NCI-H524 (cell line): ENCODE data around the gene FABP1.

Experiments used
- DNase-seq, 2 experiments: peaks; one replicate each; lab custom pipeline; 2025; lab: John Stamatoyannopoulos, UW

Gene FABP1

DNA sequence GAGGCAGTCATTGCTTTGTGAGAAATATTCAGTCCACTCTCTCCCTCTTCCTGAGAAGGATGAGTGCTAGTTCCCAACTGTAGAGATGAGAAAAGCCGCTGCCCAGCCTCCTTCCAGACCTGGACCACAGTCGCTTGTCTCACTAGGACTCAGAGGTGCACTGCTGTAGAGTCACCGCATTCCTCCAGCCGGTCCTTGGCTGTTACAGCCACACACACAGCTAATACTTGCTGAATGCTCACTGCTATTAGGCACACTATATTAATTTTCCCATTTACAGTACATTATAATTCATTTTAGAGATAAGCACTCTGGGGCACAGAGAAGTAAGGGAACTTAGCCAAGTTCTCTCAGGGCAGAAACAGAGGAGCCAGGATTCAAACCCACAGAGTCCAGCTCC lies 10.0 kb upstream of the FABP1 start:
- no peak for DNase-seq

DNA sequence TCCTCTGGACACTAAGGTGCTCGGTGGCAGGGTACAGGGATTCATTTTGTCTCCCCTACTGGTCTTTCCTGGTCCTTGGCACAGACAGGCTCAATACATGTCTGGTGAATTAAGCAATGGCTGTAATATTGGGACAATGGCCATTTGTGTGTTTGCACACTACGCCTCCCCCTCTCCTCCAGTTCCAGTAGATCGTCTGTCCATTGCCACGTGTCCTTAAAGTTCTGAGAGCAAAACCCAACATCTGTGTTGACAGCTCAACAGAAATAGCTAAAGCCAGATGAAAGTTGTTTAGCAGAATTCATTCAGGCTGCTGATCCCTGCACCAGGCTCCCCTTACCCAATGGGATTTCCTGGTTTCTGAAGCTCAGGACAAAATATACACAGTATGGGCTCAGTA lies 9.0 kb upstream of the FABP1 start:
- no peak for DNase-seq

DNA sequence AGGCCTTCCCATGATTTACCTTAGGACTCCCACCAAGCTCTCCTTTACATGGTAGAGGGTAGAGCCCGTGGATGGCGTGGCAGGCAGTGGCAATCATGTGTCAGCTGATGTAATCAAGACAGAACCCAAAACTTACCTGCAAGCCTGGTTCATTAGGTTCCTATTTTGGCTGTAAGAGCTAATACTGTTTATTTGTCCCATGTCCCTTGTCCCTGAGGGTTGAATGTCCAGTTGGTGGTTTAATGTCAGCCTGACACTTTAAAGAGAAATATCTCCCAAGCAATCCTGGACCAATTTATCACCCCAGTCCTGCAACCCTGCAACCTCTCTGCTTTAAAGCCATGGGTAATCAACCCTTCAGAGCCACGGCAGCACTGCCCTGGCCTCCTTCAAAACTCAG lies 6.0 kb upstream of the FABP1 start:
- no peak for DNase-seq

DNA sequence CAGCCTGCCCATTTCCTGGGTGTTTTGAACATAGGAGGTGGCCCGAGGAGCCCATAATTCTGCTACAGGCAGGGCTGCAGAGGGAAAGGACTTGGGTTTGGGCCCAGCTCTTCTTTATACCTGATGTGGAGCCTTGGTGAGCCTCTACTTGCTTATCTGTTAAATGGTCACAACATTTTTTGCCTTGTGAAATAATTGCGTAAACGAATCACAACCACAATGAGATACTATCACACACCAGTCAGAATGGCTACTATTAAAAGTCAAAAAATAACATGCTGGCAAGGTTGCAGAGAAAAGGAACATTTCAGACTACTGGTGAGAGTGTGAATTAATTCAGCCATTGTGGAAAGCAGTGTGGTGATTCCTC lies 4.1 kb upstream of the FABP1 start:
- DNase-seq: no peak

DNA sequence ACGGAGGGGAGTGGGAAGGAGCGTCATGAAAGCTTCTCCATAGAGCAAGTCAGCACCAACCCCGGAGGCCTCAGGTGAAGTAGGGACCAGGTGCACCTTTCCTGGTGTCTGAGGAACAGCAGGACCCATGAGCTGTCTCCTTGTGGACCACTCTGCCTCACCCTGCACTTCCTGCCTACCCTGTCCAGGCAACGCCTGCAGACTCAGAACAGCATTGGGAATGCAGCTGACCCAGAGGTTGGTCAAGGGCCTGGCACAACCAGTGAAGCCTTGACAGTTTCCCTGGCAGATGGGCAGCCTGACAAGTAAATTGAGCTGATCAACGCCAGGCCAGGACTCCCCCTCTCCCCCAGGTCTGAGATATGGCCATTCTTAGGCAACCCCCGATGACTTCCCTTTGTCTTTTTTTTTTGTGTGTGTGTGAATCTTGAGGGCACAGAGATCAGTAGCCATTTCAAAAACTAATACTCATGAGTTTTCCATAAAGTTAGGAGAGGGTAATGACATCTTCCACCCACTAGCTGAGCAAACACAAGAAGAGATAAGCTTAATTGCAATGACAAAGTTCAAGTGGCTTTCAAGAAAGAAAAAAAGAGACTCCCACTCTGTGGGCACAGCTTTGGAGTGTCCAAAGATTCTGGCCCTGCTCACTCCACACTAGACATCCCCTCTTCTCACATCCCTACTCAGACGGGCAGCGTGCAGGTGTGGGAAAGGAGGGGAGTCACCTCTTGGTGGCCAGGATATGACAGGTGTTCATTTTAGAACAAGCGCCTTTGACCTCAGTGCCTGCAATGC lies 3.5 kb upstream of the FABP1 start:
- DNase-seq: no peak

DNA sequence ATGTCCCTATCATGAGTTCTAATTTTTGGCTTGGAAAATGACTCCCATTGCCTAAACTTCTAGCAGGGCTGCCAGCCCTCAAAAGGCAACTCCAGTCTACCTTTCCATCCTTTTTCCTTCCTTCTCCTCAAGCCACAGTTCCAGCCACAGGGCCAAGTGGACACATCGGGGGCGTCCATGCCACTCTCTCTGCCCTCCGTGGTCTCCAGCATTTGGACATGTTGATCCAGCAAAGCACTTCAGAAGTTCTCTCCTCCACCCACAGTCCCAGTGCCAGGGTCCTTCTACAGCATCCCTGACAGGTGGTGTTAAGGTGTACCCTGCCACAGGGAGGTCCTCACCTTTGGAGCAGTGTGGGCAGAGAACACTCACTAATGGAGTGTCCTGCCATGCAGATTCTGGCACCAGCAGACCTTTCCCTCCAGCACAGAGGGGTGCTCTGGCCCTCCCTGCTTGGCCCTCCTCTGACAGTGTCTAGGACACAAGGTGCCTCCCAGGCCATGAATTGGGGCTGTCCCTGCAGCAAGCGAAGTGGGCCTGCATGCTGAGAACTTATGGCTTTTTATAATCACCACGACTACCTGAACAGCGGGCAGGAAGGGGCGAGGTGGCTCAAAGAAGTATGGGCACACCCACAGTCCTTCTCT lies 1.6 kb upstream of the FABP1 start:
- DNase-seq: no peak

DNA sequence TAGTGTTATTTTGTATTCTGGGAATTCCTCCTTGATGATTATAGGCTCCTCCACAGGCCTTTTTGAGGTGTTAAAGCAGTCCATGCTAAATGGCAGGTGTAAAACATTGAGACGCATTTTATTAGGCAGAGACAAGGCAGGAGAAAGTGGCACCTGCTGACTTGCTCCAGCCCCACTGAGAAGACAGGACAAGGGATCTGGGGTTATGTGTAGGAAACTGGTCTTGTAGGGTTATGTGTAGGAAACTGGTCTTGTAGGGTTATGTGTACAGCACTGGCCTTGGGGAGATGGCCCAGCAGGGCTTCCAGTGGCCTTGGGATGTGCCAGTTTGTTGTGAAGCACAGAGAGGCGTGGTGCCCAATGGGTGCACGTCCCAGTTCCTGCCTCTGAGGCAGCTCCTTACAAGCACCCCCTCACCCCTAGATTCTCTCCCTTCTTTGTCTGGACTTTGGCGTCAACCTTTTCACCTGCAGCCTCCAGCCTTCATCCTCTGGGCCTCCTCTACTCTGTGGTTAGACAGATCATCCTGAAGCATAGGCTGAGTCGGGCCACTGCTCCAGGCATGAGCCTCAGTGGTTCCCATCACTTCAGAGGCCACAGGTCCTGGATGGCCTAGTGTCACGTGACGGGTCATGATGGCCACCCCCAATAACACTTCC lies 921 bp upstream of the FABP1 start:
- DNase-seq: no peak

DNA sequence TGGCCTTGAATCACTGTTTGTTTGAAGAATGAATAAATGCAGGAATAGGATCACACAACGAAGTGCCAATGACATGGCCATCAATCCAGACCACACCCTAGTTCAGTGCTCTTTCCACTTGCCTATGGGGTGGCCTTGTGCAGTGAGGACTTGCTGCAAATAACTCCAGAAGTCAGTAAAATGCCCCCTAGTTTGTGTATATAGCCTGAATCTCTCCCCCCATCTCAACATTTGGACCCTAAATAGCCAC lies 299 bp downstream of the FABP1 start:
- no peak for DNase-seq

DNA sequence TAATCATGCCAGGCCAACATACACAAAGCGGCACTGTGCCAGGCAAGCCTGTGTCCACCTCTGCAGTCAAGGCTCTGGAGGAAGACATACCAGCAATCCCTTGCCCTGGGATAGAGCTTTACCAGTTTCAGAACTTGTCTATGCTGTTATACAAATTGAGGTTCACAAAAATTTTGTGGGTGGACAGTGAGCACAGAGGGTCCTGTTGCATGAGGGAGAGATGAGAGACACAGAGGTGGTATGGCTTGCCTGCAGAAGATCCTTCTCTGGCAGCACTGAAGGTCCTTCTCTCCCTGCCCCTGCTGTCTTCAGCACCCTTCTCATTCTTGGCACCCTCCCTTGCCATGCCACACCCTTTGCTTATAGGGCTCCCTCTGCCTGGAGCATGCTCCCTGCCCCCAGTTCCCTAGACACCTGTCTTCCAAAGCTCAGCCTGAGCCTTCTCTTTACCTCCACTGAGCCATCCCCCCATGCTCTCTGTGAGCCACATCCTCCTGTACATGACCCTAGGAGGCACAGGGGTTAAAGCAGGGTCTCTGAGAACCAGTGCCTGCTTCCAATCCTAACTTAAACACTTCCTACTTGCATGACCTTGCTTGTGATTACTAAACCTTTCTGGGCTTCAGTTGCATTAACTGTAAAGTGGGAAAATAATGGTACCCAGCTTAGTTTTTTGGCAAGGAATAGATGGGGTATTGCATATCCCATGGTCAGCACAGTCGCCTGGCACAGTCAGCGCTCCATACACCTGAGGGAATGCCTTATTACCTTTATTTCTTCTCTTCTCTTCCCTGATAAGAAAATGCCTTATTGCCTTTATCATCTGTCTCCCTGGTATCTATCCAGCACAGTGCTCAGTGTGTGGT lies 857 bp downstream of the FABP1 start:
- DNase-seq: no peak

DNA sequence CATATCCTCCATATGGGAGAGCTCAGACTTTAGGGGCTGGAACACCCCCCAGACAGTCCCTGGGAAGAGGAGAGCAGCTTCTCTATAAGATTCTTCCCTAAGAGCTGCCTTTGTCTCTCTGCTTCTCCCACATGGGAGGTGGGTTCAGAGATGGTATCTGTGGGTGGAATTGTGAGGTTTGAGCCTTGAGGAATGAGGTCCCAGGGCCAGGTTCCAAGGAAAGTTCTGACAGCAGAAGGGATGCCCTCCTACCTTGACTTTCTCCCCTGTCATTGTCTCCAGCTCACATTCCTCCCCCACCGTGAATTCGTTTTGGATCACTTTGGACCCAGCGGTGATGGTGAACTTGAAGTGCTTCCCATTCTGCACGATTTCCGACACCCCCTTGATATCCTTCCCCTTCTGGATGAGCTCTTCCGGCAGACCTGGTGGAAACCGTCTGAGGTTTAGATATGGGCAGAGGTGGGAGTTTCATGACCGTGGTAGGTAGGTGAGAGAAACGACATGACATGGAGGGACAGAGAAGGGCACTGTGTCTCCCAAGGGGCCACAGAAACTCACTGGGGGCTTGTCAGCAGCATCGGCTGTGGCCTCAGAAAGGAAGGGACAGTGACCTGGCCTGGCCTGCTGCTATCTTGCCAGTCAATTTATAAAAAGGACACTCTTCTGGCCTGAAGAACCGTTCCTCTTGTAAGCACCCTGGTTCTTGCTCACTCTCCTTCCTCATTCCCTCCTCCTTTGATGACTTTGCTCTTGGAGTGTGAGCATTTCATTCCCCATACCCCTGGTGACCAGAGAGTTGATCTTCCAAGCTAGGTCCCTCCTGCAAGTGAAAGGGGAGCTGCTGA lies 1.7 kb downstream of the FABP1 start:
- no peak for DNase-seq

DNA sequence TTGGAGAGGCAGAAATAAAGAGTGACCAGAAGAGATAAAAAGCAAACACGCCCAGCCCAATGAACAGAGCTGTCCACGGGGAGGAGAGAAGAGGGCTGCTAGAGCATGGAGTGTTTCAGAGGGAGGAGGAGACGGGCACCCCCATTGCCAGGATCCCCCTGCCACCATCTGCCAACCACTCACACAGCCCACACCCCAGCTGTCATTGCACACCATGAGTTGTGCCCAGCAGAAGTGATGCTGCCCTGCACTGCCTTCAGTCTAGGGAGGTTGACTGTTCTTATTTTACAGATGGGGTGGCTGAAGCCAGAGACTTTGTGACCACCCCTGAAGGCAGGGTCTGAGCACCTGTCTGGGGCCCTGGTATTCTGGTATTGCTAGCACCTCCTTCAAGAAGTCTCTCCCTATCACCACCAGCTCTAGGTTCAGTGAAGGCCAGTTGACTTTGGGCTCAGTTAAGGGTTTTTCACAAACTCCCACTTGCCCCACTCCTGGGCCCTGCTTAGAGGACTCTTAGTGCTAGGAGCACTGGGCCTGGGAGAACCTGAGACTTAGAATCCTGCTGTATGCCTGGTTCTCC lies 2.4 kb downstream of the FABP1 start:
- DNase-seq: peak; percentile 33 to 80

DNA sequence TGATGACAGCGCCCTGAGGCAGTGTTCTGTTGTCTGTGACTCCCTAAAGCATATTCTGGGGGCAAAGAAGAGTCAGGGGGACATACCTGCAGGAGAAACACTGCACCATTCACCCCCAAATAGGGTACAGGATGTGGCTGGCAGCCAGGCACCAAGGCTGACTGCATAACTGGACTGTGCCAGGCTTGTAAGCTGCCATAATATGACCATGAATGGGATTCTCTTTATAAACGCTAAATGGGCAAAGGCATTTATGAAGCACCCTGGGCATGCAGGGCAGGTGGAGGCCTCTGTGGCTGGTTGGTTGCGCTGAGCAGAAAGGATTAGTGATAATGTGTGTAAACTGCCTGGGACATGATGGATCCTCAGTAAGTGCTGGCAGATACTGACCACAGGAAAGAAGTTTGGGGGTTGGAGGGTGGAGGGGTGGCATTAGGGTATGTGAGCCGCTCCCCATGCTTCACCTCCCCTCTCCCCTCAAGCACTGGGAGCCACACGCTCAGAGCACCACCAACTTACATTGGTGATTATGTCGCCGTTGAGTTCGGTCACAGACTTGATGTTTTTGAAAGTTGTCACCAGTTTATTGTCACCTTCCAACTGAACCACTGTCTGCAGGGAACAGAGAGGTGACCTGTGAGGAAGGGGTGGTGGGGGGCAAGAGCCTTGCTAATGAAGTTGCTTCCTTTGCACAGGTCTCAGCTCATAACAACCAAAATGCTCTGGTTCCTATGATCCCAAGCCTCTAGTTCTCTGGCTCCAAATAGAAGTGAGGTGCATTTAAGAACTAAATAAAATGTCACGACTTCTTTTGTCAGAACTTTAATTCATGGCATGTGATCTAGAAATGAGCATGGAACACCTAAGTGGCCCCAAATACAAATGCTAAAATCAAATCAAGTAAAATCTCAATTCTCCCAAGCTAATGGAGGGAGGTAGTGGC lies 3.6 kb downstream of the FABP1 start:
- DNase-seq: no peak

DNA sequence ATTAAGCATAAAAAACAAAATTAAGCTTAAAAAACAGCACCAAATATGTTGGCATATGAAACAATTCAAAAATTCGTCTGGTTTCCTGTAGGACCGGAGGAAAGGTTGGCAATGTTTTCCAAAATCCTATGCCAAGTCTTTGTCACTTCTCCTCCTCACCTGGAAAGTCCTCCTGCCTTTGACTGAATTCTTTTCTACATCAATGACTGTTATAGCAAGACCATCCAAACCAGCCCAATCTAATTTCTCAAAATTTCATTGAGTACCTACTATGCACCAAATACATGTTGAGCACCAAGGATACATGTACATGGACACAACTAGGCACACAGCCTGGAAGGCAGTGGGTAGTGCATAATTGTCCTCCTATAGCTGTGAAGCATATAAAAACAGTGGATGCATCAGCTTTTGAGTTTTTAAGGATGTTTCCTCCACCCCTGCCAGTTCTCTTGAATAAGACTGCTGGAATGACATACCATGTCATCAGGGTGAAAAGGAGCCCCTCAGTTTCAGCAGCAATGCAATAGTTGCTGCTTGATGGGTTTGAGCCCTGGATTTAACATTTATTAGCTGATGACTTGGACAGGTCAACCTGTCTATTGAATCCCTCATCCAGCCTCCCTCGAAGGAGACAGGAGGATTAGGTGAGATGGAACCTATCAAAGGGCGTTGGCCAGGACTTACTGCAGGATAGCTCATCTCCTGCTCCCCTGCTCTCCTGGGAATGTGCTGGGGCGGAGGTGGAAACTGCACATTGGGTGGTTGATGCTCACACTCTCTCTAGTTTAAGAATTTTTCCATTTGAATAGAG lies 4.5 kb downstream of the FABP1 start:
- DNase-seq: no peak

DNA sequence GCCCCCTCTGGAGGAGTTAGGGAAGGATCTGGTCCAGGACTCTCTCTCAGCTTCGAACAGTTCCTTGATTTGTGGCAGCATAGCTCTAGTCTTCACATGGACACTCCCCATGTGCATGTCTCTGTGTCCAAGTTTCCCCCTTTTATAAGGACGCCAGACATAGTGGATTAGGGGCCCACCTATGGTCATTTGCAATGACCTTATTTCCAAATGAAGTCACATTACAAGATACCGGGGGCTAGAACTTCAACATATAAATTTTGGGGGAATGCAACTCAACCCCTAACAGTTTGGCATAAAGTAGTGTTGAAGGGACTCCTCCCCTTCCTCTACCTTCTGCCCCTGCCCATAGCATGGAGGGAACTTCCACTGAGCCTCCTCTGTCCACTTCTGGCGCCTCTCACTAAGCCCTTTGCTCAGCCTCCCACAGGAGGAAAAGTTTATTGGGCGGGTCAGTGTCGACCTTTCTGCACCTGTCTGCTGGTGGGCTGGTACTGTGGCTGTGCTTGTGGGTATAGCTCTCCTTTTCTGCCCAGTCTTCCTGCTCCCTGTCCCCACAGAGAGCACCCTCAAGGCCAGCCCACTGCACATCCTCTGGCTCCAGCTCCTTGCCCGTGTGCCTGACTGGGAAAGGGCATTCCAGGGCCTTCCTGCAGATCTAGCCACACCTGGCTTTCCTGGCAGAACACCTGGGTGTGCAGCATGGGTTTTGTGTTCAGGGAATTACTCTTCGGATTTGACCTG lies 5.5 kb downstream of the FABP1 start:
- no peak for DNase-seq

DNA sequence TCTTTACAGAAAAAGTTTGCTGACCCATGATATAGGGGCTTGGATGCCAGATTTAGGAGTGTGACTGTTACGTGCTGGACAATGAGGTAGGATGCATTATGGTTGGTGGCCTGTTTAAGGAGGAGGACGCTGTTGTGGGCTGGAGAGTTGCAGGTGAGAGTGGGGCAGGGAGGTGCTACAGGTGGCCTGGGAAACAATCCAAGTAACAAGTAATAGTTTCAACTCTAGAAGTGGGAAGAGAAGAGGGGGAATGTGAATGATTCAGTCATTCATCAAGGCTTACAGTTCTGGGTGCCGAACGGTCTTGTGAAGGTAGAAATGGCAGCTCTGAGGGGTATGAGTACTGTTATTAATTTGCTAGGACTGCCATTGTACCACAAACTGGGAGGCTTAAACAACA lies 6.2 kb downstream of the FABP1 start:
- no peak for DNase-seq

DNA sequence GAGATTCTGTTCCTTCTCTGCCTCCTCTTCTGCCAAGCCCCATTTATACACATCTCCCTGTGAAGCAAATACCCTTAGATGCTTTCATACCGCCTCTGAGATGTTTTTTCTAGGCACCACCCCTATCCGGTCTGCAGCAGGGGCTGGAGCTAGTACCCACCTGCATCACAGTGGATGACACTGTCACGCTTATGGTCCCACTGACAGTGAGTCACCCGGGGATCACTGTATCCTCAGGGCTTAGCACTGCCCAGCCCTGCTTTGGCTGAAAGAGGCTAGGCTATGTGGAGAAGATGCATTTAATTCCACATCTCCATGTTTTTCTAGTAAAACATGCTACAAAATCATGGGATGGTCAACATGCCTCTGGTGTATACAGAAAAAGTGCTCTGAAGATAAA lies 9.9 kb downstream of the FABP1 start:
- DNase-seq: no peak

DNA sequence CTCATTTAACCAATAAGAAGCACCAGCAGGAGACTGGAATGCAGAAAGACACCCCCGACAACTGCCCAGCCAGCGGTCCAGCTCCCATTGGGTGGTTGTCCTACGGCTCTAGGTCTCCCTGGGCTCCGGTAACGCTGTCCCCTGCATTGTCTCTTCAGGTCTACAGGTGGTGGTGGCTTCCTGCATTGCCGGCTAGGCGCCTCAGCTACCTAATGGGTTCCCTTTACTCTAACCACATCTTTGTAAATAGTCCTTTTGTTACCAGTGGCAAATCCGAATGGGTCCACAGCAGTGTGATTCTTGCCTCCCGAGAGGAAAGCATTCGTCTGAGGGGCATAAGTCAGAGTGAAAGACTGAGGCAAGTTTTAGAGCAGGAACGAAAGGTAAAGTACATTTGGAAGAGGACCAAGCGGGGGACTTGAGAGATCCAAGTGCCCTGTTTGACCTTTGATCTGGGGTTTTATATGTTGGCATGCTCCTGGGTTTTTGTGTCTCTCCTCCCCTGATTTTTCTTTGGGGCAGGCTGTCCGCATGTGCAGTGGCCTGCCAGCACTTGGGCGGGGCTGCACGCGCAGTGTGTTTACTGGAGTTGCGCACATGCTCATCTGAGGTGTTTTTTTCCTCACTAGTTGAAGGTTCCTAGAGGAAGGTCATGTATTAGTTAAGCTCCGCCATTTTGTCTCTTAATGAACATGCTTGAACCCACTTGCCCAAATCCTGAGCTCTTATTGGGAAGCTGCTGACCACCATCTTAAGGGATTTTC lies 11.0 kb downstream of the FABP1 start:
- DNase-seq: no peak
